GM18505 (cell line): ENCODE results near the gene RPTOR.

Experiments used
- ATAC-seq: cut with Tn5 transposase; IDR thresholded peaks from one replicate; pipeline ENCODE4 v1.9.1; 2021; ENCODE audit not compliant: unreplicated experiment
- POLR2A ChIP-seq: IDR thresholded peaks from 4 replicates; pipeline ENCODE4 v1.6.1; 2011; ENCODE audit warnings: borderline replicate concordance; ENCODE audit not compliant: insufficient read depth, insufficient read length; ENCODE audit errors: extremely low read depth

Gene RPTOR

GRCh38 chr17:80964544-80964856 lies 419.9 kb downstream of the RPTOR start:
- ATAC-seq, result no peak
- TF ChIP-seq POLR2A, result no peak

GRCh38 chr17:80964859-80965580 lies 420.4 kb downstream of the RPTOR start:
- no peak for ATAC-seq

GRCh38 chr17:80965606-80966005 lies 421.0 kb downstream of the RPTOR start:
- no peak for ATAC-seq
- TF ChIP-seq POLR2A, result no peak

More at GRCh38 chr17:80964859-80965580, 420.4 kb downstream of the RPTOR start:
- TF ChIP-seq POLR2A, result no peak

- no peak for TF ChIP-seq POLR2A
- ATAC-seq, result no peak
Observed at GRCh38 chr17:80967404-80967872, 422.8 kb downstream of the RPTOR start.

- TF ChIP-seq POLR2A, result no peak
- ATAC-seq, result no peak
Observed at GRCh38 chr17:80968602-80969029, 424.0 kb downstream of the RPTOR start.

GRCh38 chr17:80969030-80969673 lies 424.5 kb downstream of the RPTOR start:
- ATAC-seq, result no peak
- no peak for TF ChIP-seq POLR2A

GRCh38 chr17:80969674-80970043 lies 425.0 kb downstream of the RPTOR start:
- no peak for ATAC-seq
- TF ChIP-seq POLR2A, result no peak

- no peak for ATAC-seq
Observed at GRCh38 chr17:80970044-80970761, 425.6 kb downstream of the RPTOR start.

GRCh38 chr17:80970762-80971703 lies 426.4 kb downstream of the RPTOR start:
- no peak for ATAC-seq
- TF ChIP-seq POLR2A, result no peak

More at GRCh38 chr17:80970044-80970761, 425.6 kb downstream of the RPTOR start:
- no peak for TF ChIP-seq POLR2A

- TF ChIP-seq POLR2A, result no peak
Observed at GRCh38 chr17:80971704-80972304, 427.2 kb downstream of the RPTOR start.

GRCh38 chr17:80976701-80977100 lies 432.1 kb downstream of the RPTOR start:
- no peak for ATAC-seq
- no peak for TF ChIP-seq POLR2A

More at GRCh38 chr17:80971704-80972304, 427.2 kb downstream of the RPTOR start:
- no peak for ATAC-seq

- no peak for ATAC-seq
- no peak for TF ChIP-seq POLR2A
Observed at GRCh38 chr17:80977172-80977571, 432.5 kb downstream of the RPTOR start.
